Activated CD8-positive, alpha-beta memory T cell treated with anti-CD3 and anti-CD28 coated beads for 48 hours (primary cell): ENCODE data around the gene GABRG3.

Experiments
- DNase-seq, 3 experiments: peaks; one replicate each; pipeline ENCODE4 v3.0.0-alpha.2; 2020; ENCODE audit warnings: low read depth in 2 of 3, low spot score in 2 of 3

GABRG3 gene

GRCh38 chr15:27061739-27062138 lies 90.8 kb downstream of the GABRG3 start:
- no peak for DNase-seq

GRCh38 chr15:27062951-27063350 lies 92.0 kb downstream of the GABRG3 start:
- no peak for DNase-seq

- no peak for DNase-seq
Observed at GRCh38 chr15:27064080-27064479, 93.1 kb downstream of the GABRG3 start.

GRCh38 chr15:27065151-27065550 lies 94.2 kb downstream of the GABRG3 start:
- DNase-seq: no peak

GRCh38 chr15:27065785-27066184 lies 94.8 kb downstream of the GABRG3 start:
- no peak for DNase-seq

- DNase-seq: no peak
Observed at GRCh38 chr15:27066446-27066845, 95.5 kb downstream of the GABRG3 start.

- DNase-seq: no peak
Observed at GRCh38 chr15:27067175-27067574, 96.2 kb downstream of the GABRG3 start.

GRCh38 chr15:27070841-27071240 lies 99.9 kb downstream of the GABRG3 start:
- no peak for DNase-seq

- no peak for DNase-seq
Observed at GRCh38 chr15:27074179-27074578, 103.2 kb downstream of the GABRG3 start.

- DNase-seq: no peak
Observed at GRCh38 chr15:27077790-27078189, 106.8 kb downstream of the GABRG3 start.

GRCh38 chr15:27081676-27082418 lies 110.9 kb downstream of the GABRG3 start:
- no peak for DNase-seq

GRCh38 chr15:27082526-27082925 lies 111.5 kb downstream of the GABRG3 start:
- no peak for DNase-seq

GRCh38 chr15:27084844-27085243 lies 113.9 kb downstream of the GABRG3 start:
- DNase-seq: no peak

GRCh38 chr15:27086149-27086548 lies 115.2 kb downstream of the GABRG3 start:
- no peak for DNase-seq

- no peak for DNase-seq
Observed at GRCh38 chr15:27086805-27087204, 115.8 kb downstream of the GABRG3 start.

- no peak for DNase-seq
Observed at GRCh38 chr15:27087651-27088583, 116.9 kb downstream of the GABRG3 start.

GRCh38 chr15:27088584-27089232 lies 117.7 kb downstream of the GABRG3 start:
- no peak for DNase-seq

GRCh38 chr15:27089233-27089586 lies 118.2 kb downstream of the GABRG3 start:
- DNase-seq: no peak

GRCh38 chr15:27089676-27090075 lies 118.7 kb downstream of the GABRG3 start:
- no peak for DNase-seq

GRCh38 chr15:27091270-27091940 lies 120.4 kb downstream of the GABRG3 start:
- no peak for DNase-seq

- DNase-seq: no peak
Observed at GRCh38 chr15:27092390-27092789, 121.4 kb downstream of the GABRG3 start.
